ENCODE measurements around the gene TFRC.

TFRC gene

GRCh38 chr3:196049653-196050052 is 32.2 kb downstream of the TFRC start:
- Histone ChIP-seq H3K4me1 (ENCODE audit: insufficient read depth, low read length, poor library complexity, severe bottlenecking) (no peaks in the 10 kb centered on the region), H3K36me3 (ENCODE audit: insufficient read depth, low read length) (peaks cover 81% of the 10 kb centered on the region), H3K79me2 (ENCODE audit: insufficient read depth, low read length) (peaks cover 34% of the 10 kb centered on the region; the same call in 1 of the 2 replicates), H3K9me2 (replicated peaks; ENCODE audit: low read depth, low read length) (no peaks in the 10 kb centered on the region), H3K4me2 (ENCODE audit: low read depth, low read length, poor library complexity, severe bottlenecking) (no peak overlapping the region), H3F3A (ENCODE audit: low read depth) (peaks cover 70% of the 10 kb centered on the region), H3K27me3 (ENCODE audit: insufficient read depth, low read length, poor library complexity, severe bottlenecking) (no peaks in the 10 kb centered on the region), H3K4me3 (ENCODE audit: low read length, poor library complexity, severe bottlenecking) (no peak overlapping the region), H3K9me3 (ENCODE audit: insufficient read depth, low read depth, low read length) (no peaks in the 10 kb centered on the region), H3K9ac (ENCODE audit: low read depth, low read length, poor library complexity, severe bottlenecking) (no peak overlapping the region), H2AFZ (ENCODE audit: low read length) (no peak overlapping the region), H4K20me1 (ENCODE audit: insufficient read depth, low read length, poor library complexity, severe bottlenecking) (peaks cover 60% of the 10 kb centered on the region)
- TF ChIP-seq EZH2phosphoT487 (IDR thresholded peaks at IDR 0.05; ENCODE audit: borderline replicate concordance): no peak
- no peak for TF ChIP-seq CTCF (conservative IDR thresholded peaks at IDR 0.05; ENCODE audit: low read length)

DNA sequence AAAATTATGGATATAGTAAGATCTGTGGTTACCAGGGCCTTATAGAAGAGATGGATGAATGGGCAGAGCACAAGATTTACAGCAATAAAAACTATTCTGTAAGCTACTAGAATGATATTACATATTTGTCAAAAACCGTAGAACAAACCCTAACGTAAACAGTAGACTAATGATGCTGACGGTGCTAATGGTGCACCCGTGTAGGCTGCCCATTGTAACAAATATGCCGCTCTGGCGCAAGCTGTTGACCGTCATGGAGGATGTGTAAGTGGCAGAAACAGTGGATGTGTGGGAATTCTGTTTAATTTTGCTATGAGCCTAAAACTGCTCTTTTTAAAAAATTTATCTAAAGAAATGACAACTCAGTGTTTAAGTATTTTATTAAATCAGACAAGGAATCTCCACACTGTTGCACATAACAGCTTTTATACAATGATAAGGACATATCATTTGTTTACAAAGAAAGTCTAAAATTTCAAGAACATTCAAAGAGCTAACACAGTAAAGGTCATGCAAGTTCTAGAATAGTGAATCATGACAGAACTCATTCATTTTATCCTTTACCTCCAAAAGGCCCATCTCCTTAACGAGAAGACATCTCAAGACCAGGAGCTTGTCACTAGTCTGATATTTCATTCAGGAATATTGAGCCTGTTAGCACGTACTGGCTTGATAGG is 32.8 kb downstream of the TFRC start:
- Histone ChIP-seq H3K27me3 (ENCODE audit: insufficient read depth, low read length, poor library complexity, severe bottlenecking) (no peaks in the 10 kb centered on the region), H3K4me1 (ENCODE audit: insufficient read depth, low read length, poor library complexity, severe bottlenecking) (no peaks in the 10 kb centered on the region), H3K9me3 (ENCODE audit: insufficient read depth, low read depth, low read length) (no peaks in the 10 kb centered on the region), H3K79me2 (ENCODE audit: insufficient read depth, low read length) (peaks cover 32% of the 10 kb centered on the region; the same call in 1 of the 2 replicates), H3F3A (ENCODE audit: low read depth) (peaks cover 67% of the 10 kb centered on the region), H3K4me2 (ENCODE audit: low read depth, low read length, poor library complexity, severe bottlenecking) (no peak overlapping the region), H3K9ac (ENCODE audit: low read depth, low read length, poor library complexity, severe bottlenecking) (no peak overlapping the region), H2AFZ (ENCODE audit: low read length) (no peak overlapping the region), H3K36me3 (ENCODE audit: insufficient read depth, low read length) (peaks cover 78% of the 10 kb centered on the region), H3K4me3 (ENCODE audit: low read length, poor library complexity, severe bottlenecking) (no peak overlapping the region), H4K20me1 (ENCODE audit: insufficient read depth, low read length, poor library complexity, severe bottlenecking) (peaks cover 55% of the 10 kb centered on the region), H3K9me2 (replicated peaks; ENCODE audit: low read depth, low read length) (no peaks in the 10 kb centered on the region)
- no peak for TF ChIP-seq EZH2phosphoT487 (IDR thresholded peaks at IDR 0.05; ENCODE audit: borderline replicate concordance)
- TF ChIP-seq CTCF (conservative IDR thresholded peaks at IDR 0.05; ENCODE audit: low read length): no peak

GRCh38 chr3:196047391-196048030 is 34.4 kb downstream of the TFRC start:
- Histone ChIP-seq H3F3A (ENCODE audit: low read depth) (peaks cover 58% of the 10 kb centered on the region), H3K9me3 (ENCODE audit: insufficient read depth, low read depth, low read length) (no peaks in the 10 kb centered on the region), H2AFZ (ENCODE audit: low read length) (no peak overlapping the region), H3K9ac (ENCODE audit: low read depth, low read length, poor library complexity, severe bottlenecking) (no peak overlapping the region), H4K20me1 (ENCODE audit: insufficient read depth, low read length, poor library complexity, severe bottlenecking) (peaks cover 40% of the 10 kb centered on the region), H3K4me1 (ENCODE audit: insufficient read depth, low read length, poor library complexity, severe bottlenecking) (no peaks in the 10 kb centered on the region), H3K4me3 (ENCODE audit: low read length, poor library complexity, severe bottlenecking) (no peak overlapping the region), H3K36me3 (ENCODE audit: insufficient read depth, low read length) (peaks cover 69% of the 10 kb centered on the region), H3K4me2 (ENCODE audit: low read depth, low read length, poor library complexity, severe bottlenecking) (no peak overlapping the region), H3K27me3 (ENCODE audit: insufficient read depth, low read length, poor library complexity, severe bottlenecking) (no peaks in the 10 kb centered on the region), H3K9me2 (replicated peaks; ENCODE audit: low read depth, low read length) (no peaks in the 10 kb centered on the region), H3K79me2 (ENCODE audit: insufficient read depth, low read length) (peaks cover 23% of the 10 kb centered on the region; the same call in 1 of the 2 replicates)
- no peak for TF ChIP-seq CTCF (conservative IDR thresholded peaks at IDR 0.05; ENCODE audit: low read length)
- no peak for TF ChIP-seq EZH2phosphoT487 (IDR thresholded peaks at IDR 0.05; ENCODE audit: borderline replicate concordance)
